H1 (cell line): ENCODE measurements around the gene UNC119. TPM values are rescaled to one million over a fixed set of nuclear protein-coding genes. Genes with fewer than 3 reads are reported as not detected.

Source experiments
- CTCF ChIA-PET: fragments of 300-600 bp; sonication (Branson Sonifier 250); formaldehyde crosslinking; loops from one replicate; lab custom pipeline; 2021; ENCODE audit not compliant: partially characterized antibody; lab: Charles Lee
- POLR2A ChIA-PET: fragments of 300-600 bp; sonication (Branson Sonifier 250); formaldehyde crosslinking; loops from one replicate; lab custom pipeline; 2021; ENCODE audit warnings: inconsistent platforms; ENCODE audit not compliant: partially characterized antibody; lab: Charles Lee
- DNase-seq, 2 experiments: peaks; one replicate each; pipeline versions ENCODE4 v3.0.0 to v3.0.0-alpha.2; 2010 to 2022; ENCODE audit warnings: low spot score in 2 of 2, low read depth in 1 of 2, mixed read lengths in 1 of 2
- FAIRE-seq: peaks from 2 replicates; lab custom pipeline; 2011; peaks lifted over from hg19 to GRCh38; lab: Jason Lieb, UNC
- H2AFZ ChIP-seq: 2 replicates; pipeline ENCODE4 v1.8.1; 2012; ENCODE audit warnings: low read length, inconsistent platforms
- H2AK5ac ChIP-seq: 2 replicates; pipeline ENCODE4 v1.6.1; 2013; ENCODE audit warnings: low read depth, low read length
- H2BK120ac ChIP-seq: replicated peaks from 2 replicates; pipeline ENCODE3; 2013; ENCODE audit warnings: low read depth, low read length, inconsistent platforms
- H2BK12ac ChIP-seq: 2 replicates; pipeline ENCODE4 v1.6.1; 2013; ENCODE audit warnings: low read depth, low read length
- H2BK15ac ChIP-seq: 2 replicates; pipeline ENCODE4 v1.6.1; 2013; ENCODE audit warnings: low read length
- H2BK20ac ChIP-seq: 2 replicates; pipeline ENCODE4 v1.6.1; 2013; ENCODE audit warnings: low read length
- H2BK5ac ChIP-seq: 2 replicates; pipeline ENCODE4 v1.6.1; 2013; ENCODE audit warnings: low read depth, low read length
- H3K14ac ChIP-seq: 2 replicates; pipeline ENCODE4 v1.6.1; 2013; ENCODE audit warnings: inconsistent platforms; ENCODE audit not compliant: insufficient read length
- H3K18ac ChIP-seq: 2 replicates; pipeline ENCODE4 v1.6.1; 2013; ENCODE audit warnings: low read length; ENCODE audit errors: extremely low read depth
- H3K23ac ChIP-seq: 2 replicates; pipeline ENCODE4 v1.6.1; 2013; ENCODE audit warnings: inconsistent platforms; ENCODE audit not compliant: insufficient read length
- H3K23me2 ChIP-seq: 2 replicates; pipeline ENCODE4 v1.6.1; 2013; ENCODE audit warnings: low read depth, low read length
- H3K27ac ChIP-seq: 2 replicates; pipeline ENCODE4 v1.6.1; 2011; ENCODE audit warnings: low read depth, low read length, inconsistent platforms
- H3K27me3 ChIP-seq, 4 experiments: replicated peaks in 1 of 4; 1 replicate in 1 of 4; 2 replicates in 3 of 4; pipeline versions ENCODE4 v1.6.1 to v1.8.1; 2011 to 2013; ENCODE audit warnings: low read length in 3 of 4, mild to moderate bottlenecking in 3 of 4, inconsistent platforms in 2 of 4, mixed read lengths in 2 of 4, moderate library complexity in 1 of 4; ENCODE audit not compliant: control insufficient read depth in 3 of 4, insufficient read depth in 3 of 4; ENCODE audit errors: extremely low read depth in 1 of 4
- H3K36me3 ChIP-seq, 4 experiments: 2 replicates each; pipeline versions ENCODE4 v1.6.1 to v1.8.1; 2011 to 2013; ENCODE audit warnings: mild to moderate bottlenecking in 4 of 4, low read length in 3 of 4, moderate library complexity in 2 of 4, control low read depth in 1 of 4, inconsistent platforms in 1 of 4; ENCODE audit not compliant: insufficient read depth in 4 of 4, control insufficient read depth in 2 of 4
- H3K4ac ChIP-seq: replicated peaks from 2 replicates; pipeline ENCODE3; 2013; ENCODE audit warnings: low read length, low read depth, mixed read lengths, inconsistent platforms; ENCODE audit not compliant: insufficient read length
- H3K4me1 ChIP-seq, 4 experiments: replicated peaks in 1 of 4; 1 replicate in 1 of 4; 2 replicates in 3 of 4; pipeline versions ENCODE4 v1.6.1 to v1.8.1; 2011 to 2013; ENCODE audit warnings: low read length in 3 of 4, inconsistent platforms in 2 of 4, mixed read lengths in 1 of 4; ENCODE audit not compliant: insufficient read depth in 4 of 4, control insufficient read depth in 3 of 4
- H3K4me2 ChIP-seq, 2 experiments: 2 replicates each; pipeline versions ENCODE4 v1.6.1 to v1.8.1; 2011 to 2013; ENCODE audit warnings: low read depth in 2 of 2, low read length in 2 of 2, control low read depth in 1 of 2, inconsistent platforms in 1 of 2, mild to moderate bottlenecking in 1 of 2; ENCODE audit not compliant: insufficient read depth in 1 of 2
- H3K4me3 ChIP-seq, 4 experiments: fragments of 200-600, 300-600 bp in 1 of 4; sonication (generic), shearing (Covaris generic), sonication (Bioruptor Twin) in 1 of 4; 2 replicates each; pipeline versions ENCODE4 v1.5.1 to v1.8.1; 2011 to 2016; ENCODE audit warnings: low read length in 4 of 4, low read depth in 3 of 4, control low read depth in 2 of 4, inconsistent platforms in 2 of 4, mild to moderate bottlenecking in 2 of 4, mixed read lengths in 1 of 4, moderate library complexity in 1 of 4; ENCODE audit not compliant: insufficient read depth in 2 of 4; ENCODE audit errors: extremely low read depth in 1 of 4
- H3K56ac ChIP-seq: replicated peaks from 2 replicates; pipeline ENCODE3; 2013; ENCODE audit warnings: low read depth, mild to moderate bottlenecking, mixed read lengths, low read length, inconsistent platforms; ENCODE audit not compliant: insufficient read length
- H3K79me1 ChIP-seq: 2 replicates; pipeline ENCODE4 v1.6.1; 2013; ENCODE audit warnings: low read depth, low read length, control low read depth
- H3K79me2 ChIP-seq, 2 experiments: 2 replicates each; pipeline versions ENCODE4 v1.6.1 to v1.8.1; 2012 to 2013; ENCODE audit warnings: low read length in 2 of 2, mild to moderate bottlenecking in 2 of 2, inconsistent platforms in 1 of 2; ENCODE audit not compliant: insufficient read depth in 2 of 2, control insufficient read depth in 1 of 2
- H3K9ac ChIP-seq, 4 experiments: replicated peaks in 1 of 4; 1 replicate in 1 of 4; 2 replicates in 3 of 4; pipeline versions ENCODE4 v1.6.1 to v1.8.1; 2011 to 2013; ENCODE audit warnings: low read depth in 3 of 4, low read length in 3 of 4, control low read depth in 2 of 4, mild to moderate bottlenecking in 2 of 4, moderate library complexity in 2 of 4, inconsistent platforms in 1 of 4; ENCODE audit errors: extremely low read depth in 1 of 4
- H3K9me3 ChIP-seq, 2 experiments: 2 replicates each; pipeline versions ENCODE4 v1.6.1 to v1.8.1; 2012 to 2013; ENCODE audit warnings: mild to moderate bottlenecking in 2 of 2, moderate library complexity in 2 of 2, control low read depth in 1 of 2, inconsistent platforms in 1 of 2, low read depth in 1 of 2, low read length in 1 of 2, mixed read lengths in 1 of 2; ENCODE audit not compliant: insufficient read depth in 2 of 2
- H4K20me1 ChIP-seq, 2 experiments: replicated peaks in 1 of 2; 2 replicates each; pipeline versions ENCODE3 to v1.8.1; 2011 to 2013; ENCODE audit warnings: inconsistent platforms in 2 of 2, low read length in 2 of 2, mild to moderate bottlenecking in 1 of 2; ENCODE audit not compliant: insufficient read depth in 2 of 2, control insufficient read depth in 1 of 2
- H4K5ac ChIP-seq: 2 replicates; pipeline ENCODE4 v1.6.1; 2013; ENCODE audit warnings: low read length, low read depth, mixed read lengths, inconsistent platforms; ENCODE audit not compliant: insufficient read length
- H4K8ac ChIP-seq: 2 replicates; pipeline ENCODE4 v1.8.0; 2013; ENCODE audit warnings: mild to moderate bottlenecking, moderate library complexity, low read length, inconsistent platforms; ENCODE audit not compliant: insufficient read depth; ENCODE audit errors: extremely low read depth
- H4K91ac ChIP-seq: replicated peaks from 2 replicates; pipeline ENCODE3; 2013; ENCODE audit warnings: low read length, mixed read lengths, inconsistent platforms; ENCODE audit not compliant: insufficient read length
- ATF2 ChIP-seq: IDR thresholded peaks from 2 replicates; pipeline ENCODE4 v1.6.1; 2012; ENCODE audit warnings: low read length, inconsistent platforms
- CHD2 ChIP-seq: IDR thresholded peaks from 2 replicates; pipeline ENCODE4 v1.6.1; 2012; ENCODE audit warnings: low read length, improper control_type of control experiment
- CTCF ChIP-seq, 3 experiments: IDR thresholded peaks; 1 replicate in 2 of 3; 2 replicates in 1 of 3; pipeline versions ENCODE4 v1.5.1 to v1.6.1; 2011; ENCODE audit warnings: low read length in 3 of 3, mild to moderate bottlenecking in 3 of 3, inconsistent platforms in 2 of 3, low read depth in 1 of 3, moderate library complexity in 1 of 3; ENCODE audit not compliant: insufficient read depth in 1 of 3; ENCODE audit errors: control extremely low read depth in 1 of 3
- EP300 ChIP-seq, 2 experiments: IDR thresholded peaks; 1 replicate in 1 of 2; 2 replicates in 1 of 2; pipeline ENCODE4 v1.6.1; 2011 to 2012; ENCODE audit warnings: low read depth in 2 of 2, low read length in 2 of 2, mild to moderate bottlenecking in 2 of 2, borderline replicate concordance in 1 of 2, inconsistent platforms in 1 of 2, moderate library complexity in 1 of 2
- KDM1A ChIP-seq: fragments of 200-600, 300-600 bp; sonication (generic); IDR thresholded peaks from 2 replicates; pipeline ENCODE4 v1.7.1; 2016; ENCODE audit warnings: mild to moderate bottlenecking, low read length, borderline replicate concordance
- SUZ12 ChIP-seq: fragments of 200-600 bp; sonication (generic); IDR thresholded peaks from 2 replicates; pipeline ENCODE4 v1.6.1; 2012; ENCODE audit warnings: mild to moderate bottlenecking, inconsistent platforms, low read length, moderate library complexity, mixed read lengths
- TCF12 ChIP-seq: IDR thresholded peaks from 2 replicates; pipeline ENCODE4 v1.6.1; 2011; ENCODE audit warnings: low read depth, mild to moderate bottlenecking, low read length
- WGBS, 2 experiments: shearing (Covaris generic) in 1 of 2; methylation state at CpG; one replicate each; pipeline versions ENCODE4 v1.1.6 to v1.1.7; 2013 to 2015; ENCODE audit warnings: low lambda C conversion rate in 2 of 2, mixed read lengths in 2 of 2, inconsistent platforms in 1 of 2, low coverage in 1 of 2, missing lambda C conversion rate in 1 of 2; ENCODE audit not compliant: insufficient replicate concordance in 2 of 2, insufficient coverage in 1 of 2, insufficient read length in 1 of 2; ENCODE audit errors: extremely low coverage in 1 of 2, missing lambda C conversion rate in 1 of 2; 5-methylcytosine and 5-hydroxymethylcytosine counted together
- polyA plus RNA-seq, 7 experiments: library from polyadenylated mRNA; depleted of rRNA in 3 of 7; stranded (reverse) in 5 of 7; unstranded in 2 of 7; fragments of >200 nt in 5 of 7; fragments of 200-250 nt in 2 of 7; gene quantifications; 1 replicate in 5 of 7; 2 replicates in 1 of 7; 4 replicates in 1 of 7; pipeline versions ENCODE4 v1.2.1 to v1.2.3, GENCODE V29; 2011 to 2013; ENCODE audit warnings: missing spikeins in 2 of 7, mixed read lengths in 2 of 7
- total RNA-seq: library from RNA; stranded (reverse); fragmentation: NEBNext Ultra II Directional; extraction: Animal tissue kit (Norgen Biotek cat#: 25700); gene quantifications from 2 replicates; pipeline ENCODE4 v1.2.1, GENCODE V29; 2021

Gene UNC119
- total and polyA plus RNA-seq, 2 of the 8 experiments (the other 6 are each of a cell fraction or from before 2014, with no cell fraction given), result 43.5 to 94.4 TPM

DNA sequence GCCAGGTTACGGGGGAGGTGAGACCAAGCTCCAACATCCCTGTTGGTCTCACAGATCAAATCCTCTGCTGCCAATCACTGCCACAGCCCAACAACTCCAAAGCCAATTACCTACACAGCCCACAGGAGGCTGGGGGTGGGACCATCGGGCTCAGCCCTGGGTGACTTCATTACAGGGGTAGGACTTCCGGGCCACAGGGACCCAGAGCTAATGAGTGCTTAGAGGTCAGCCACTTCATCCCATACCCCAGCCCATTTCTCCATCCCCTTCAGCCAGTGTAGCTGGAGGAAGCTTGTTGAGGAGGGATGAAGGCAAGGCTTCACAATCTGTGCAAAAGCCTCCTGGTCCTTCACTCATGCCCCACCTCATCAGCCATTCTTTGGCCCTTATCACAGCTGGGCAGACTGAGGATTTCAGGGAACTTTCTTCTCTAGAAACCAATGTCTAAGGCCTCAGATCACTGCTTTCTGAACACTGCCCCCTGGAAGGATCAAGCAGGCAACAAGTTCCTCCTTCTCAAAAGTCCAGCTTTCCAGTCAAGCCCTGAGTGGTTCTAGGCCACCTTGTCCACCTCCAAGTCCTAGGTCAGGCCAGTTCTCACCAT, 40.5 kb downstream of the UNC119 start:
- no peak overlapping the region for H2BK12ac ChIP-seq
- peaks cover 2% of the 10 kb centered on the region; the same call in 1 of the 2 replicates for H3K23me2 ChIP-seq
- no peak overlapping the region for H2BK15ac ChIP-seq
- H3K56ac ChIP-seq, result no peak overlapping the region
- 92% methylated on average over 3 of the region's 3 CpGs; no CpG with 5 or more reads in 1 of the 2 experiments for WGBS, 2 experiments
- H3K23ac ChIP-seq, result no peak overlapping the region
- no peak overlapping the region for H3K9ac ChIP-seq
- H2BK5ac ChIP-seq, result no peak overlapping the region
- no peak for TF ChIP-seq EP300 (IDR thresholded peaks at IDR 0.05; ENCODE audit: borderline replicate concordance in 1 of 2, low read depth in 2 of 2, low read length in 2 of 2)
- TF ChIP-seq ATF2, result no peak
- no peak for TF ChIP-seq CTCF (IDR thresholded peaks at IDR 0.05; ENCODE audit: control extremely low read depth in 1 of 3, insufficient read depth in 1 of 3, low read depth in 1 of 3, low read length in 3 of 3)
- no peak for TF ChIP-seq CHD2
- TF ChIP-seq KDM1A, result no peak
- TF ChIP-seq SUZ12, result no peak
- no peak for TF ChIP-seq TCF12
- H3K27ac ChIP-seq, result no peak overlapping the region
- H3K4me3 ChIP-seq, result no peak overlapping the region
- H2AFZ ChIP-seq, result no peak overlapping the region
- no peaks in the 10 kb centered on the region for H3K36me3 ChIP-seq
- H4K8ac ChIP-seq, result no peak overlapping the region
- no peak overlapping the region for H3K4ac ChIP-seq
- H4K20me1 ChIP-seq, result no peaks in the 10 kb centered on the region
- H3K79me2 ChIP-seq, result no peaks in the 10 kb centered on the region
- H3K9me3 ChIP-seq, result no peaks in the 10 kb centered on the region
- H3K4me2 ChIP-seq, result no peak overlapping the region
- H4K5ac ChIP-seq, result no peak overlapping the region
- H3K4me1 ChIP-seq, result peaks cover 0 to 17% (median 7%) of the 10 kb centered on the region in 4 experiments; a peak in 6 of 7 replicates
- no peak overlapping the region for H4K91ac ChIP-seq
- POLR2A ChIA-PET, result interaction anchor here (0.7 to 1.2 kb wide), 2 partner anchors 9 to 18 kb away, joined by 3 read pairs; no protein-coding TSS in a partner anchor
- no peak overlapping the region for H2AK5ac ChIP-seq
- DNase-seq (no peak), FAIRE-seq (no peak)
- no peak overlapping the region for H3K18ac ChIP-seq
- H2BK120ac ChIP-seq, result no peak overlapping the region
- H3K79me1 ChIP-seq, result no peaks in the 10 kb centered on the region
- H3K27me3 ChIP-seq, result peaks cover 0 to 8% (median 4%) of the 10 kb centered on the region in 4 experiments; a peak in 4 of 7 replicates
- no peak overlapping the region for H3K14ac ChIP-seq
- no peak overlapping the region for H2BK20ac ChIP-seq
- CTCF ChIA-PET, result interaction anchor here (0.8 to 21.4 kb wide), 5 partner anchors 9 to 31 kb away, joined by 3 to 547 read pairs (median 16); no protein-coding TSS in a partner anchor
